GM19438 (cell line): Measurements from ENCODE around the gene LMX1A.

Experiments
- ATAC-seq: cut with Tn5 transposase; IDR thresholded peaks from one replicate; pipeline ENCODE4 v1.9.1; 2021; ENCODE audit warnings: low read depth; ENCODE audit not compliant: unreplicated experiment

LMX1A gene

DNA sequence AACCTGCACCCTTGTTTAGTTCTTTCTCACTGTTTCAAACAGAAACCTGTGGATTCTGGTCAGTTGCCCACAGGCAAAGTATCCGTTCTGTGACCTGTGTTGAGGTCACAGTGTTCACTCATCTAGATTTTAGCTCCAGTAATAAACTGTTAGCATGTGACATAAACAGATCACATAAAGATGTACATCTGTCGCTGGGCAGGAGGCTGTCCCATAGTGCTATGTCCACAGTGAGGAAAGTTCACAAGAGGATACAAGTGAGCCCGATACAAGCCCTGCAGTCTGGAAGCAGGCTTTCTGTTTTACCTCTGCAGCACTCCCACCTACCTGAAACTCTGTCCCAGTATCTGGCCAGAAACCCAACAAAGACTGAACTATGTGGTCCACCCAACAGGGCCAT, 28.4 kb downstream of the LMX1A start:
- no peak for ATAC-seq

- no peak for ATAC-seq
Observed at GRCh38 chr1:165327538-165327937, 29.0 kb downstream of the LMX1A start.

GRCh38 chr1:165325460-165326203, 30.9 kb downstream of the LMX1A start:
- no peak for ATAC-seq

GRCh38 chr1:165324050-165324449, 32.5 kb downstream of the LMX1A start:
- ATAC-seq: no peak

DNA sequence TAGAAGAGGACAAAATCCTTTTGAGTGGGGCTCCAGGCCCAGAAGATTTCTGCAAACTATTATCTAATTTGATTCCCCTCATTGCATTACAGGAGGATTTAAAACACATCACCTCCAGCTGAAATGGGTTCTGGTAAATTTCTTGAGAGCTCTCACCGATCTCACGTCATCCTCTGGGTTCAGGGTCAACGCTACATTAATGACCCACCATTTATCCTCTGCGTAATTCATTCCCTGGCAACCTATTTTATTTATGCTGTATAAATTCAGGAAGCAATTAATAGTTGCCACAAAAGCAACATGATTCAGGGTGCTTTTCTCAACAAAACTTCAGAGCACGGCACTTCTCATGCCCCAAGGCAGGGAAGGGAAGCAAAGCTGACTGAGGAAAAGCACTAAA, 38.9 kb downstream of the LMX1A start:
- no peak for ATAC-seq

DNA sequence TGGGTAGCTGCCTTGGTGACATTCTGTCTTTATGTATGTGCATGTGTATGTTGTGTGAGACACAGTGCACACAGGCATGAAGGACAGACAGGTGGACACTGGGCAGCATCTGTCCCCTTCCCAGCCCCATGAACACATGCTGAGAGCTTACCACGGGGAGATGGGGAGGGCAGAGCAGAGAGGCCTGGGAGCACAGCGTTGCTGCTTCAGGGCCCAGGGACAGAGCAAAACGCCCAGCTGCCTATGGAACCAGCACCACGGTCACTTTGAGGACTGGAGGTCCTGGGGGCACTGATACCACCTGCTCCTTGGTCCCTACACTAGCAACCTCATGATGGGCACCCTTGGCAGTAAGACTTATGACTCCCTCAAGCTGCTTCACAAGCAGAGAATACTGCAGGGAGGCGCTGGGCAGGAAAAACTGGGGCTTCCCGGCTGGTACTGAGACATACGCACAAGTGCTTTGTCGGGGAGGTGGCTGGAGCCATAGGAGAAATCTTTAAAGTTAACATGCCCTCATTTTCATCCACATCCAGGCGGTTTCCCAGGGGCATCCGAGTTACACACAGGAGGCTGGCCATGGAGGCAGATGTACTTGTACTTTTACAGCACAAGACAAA, 40.3 kb downstream of the LMX1A start:
- no peak for ATAC-seq

DNA sequence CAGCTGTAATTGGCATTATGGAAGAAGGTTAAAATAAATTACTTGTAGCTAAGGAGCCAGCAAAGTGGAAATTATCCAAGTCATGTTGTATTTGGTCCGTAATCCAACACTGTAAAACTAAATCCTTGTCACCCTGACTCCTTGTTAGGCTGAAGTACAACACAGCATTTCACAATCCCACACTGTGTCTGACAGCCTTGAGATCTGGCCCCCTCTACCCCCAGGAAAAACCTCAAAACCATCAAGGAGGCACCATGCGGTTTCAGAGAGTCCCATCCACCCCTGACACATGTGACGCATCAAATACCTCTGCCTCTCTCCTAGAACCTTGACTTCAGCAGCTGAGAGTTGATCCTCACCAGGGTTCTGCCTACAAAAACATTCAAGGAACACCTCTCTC, 41.0 kb downstream of the LMX1A start:
- no peak for ATAC-seq

DNA sequence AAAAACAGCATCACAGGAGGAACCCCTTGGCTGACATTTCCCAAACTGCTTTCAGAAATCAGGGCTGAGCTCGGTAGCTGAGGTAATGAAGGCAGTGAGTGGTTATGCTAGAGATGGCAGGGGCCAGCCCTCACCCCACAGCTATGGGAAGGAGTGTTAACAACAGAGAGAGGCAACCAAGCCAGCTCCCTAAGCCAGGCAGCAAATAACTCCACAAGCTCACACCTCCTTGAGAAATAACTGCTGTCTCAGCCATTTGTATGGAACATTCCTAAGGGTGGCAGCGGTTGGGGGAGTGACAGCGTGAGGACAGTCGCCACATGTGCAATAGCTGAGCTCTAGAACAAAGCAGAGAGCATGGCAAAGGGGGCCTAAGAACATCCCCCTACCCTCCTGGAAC, 42.6 kb downstream of the LMX1A start:
- ATAC-seq: no peak

DNA sequence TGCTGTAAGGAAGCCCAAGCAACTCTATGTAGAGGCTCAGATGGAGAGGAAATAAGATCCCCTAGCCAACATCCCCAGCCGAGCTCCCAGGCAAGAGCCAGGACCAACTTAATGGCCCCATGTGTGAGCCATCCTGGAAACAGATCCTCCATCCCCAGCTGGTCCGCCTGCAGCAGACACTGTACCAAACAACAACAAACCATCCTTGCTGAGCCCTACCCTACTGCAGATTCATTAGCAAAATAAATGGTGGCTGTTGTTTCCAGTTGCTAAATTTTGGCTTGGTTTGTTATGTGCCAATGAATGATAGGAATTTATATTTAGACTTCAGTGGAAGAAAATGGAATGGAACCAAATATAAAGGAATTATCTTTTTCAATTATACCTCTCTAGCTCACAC, 43.9 kb downstream of the LMX1A start:
- no peak for ATAC-seq

DNA sequence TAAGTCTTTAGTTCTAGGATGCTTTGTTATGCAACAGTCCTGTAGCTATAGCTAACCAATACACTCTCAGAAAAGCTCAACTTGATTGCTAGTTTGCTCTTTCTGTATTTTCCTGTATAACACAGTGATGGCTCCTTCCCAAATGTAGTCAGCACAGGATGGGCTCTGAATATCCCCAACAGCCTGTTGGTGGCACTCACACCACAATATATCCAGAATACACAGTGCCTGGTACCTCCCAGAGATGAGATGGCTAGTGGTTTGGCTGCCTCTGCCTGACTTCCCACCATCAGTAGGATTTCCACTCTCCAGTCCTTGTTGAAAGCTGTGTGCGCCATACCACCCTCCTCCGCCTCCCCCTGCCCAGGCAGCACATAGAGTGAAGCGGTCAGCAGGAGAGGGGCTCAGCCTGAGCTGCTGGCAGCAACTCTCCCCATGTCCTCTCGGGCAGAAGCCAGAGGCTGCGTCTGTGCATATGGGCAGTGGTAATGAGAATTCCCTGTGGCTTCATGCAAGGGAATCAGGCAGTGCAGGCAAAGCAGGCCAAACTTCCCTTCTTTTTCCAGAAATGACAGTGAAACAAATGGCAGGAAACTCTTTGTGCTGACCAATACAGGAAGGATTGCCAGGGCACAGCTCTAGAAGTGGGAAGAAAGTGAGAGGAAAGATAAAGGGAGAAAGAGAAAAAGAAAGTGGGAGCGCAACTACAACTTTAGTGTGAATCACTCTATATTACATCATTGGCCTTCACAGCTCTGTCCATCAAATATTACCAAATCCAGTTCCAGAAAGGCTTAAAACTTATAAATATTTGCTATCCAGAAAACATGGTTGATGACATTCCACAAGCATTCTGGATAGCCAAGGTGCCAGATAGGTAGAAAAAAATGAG, 49.7 kb downstream of the LMX1A start:
- no peak for ATAC-seq

- no peak for ATAC-seq
Observed at GRCh38 chr1:165303386-165303785, 53.1 kb downstream of the LMX1A start.

DNA sequence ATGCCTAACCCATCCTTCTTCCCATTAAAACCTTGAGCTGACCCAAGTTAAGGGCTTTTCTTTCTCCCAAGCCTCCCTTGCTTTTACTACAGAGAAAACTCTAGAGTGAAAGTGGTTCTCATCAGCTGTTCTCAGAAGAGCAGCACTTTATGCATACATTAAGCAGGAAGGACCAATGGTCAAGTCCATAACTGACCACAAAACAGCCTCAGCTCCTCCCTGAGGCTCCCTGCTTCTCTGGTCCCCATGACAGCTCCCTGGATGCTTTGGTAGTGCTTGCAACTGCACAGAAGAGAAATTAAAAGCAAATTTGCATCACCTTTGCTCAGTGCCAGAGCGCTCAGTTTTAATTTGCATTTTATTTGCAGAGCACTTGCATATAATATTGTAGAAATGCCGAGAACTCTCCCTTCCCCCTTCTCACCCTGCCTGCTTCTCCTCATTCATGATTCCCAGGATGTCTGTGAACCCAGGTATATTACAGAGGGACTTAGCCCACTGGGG, 56.1 kb downstream of the LMX1A start:
- ATAC-seq: no peak

DNA sequence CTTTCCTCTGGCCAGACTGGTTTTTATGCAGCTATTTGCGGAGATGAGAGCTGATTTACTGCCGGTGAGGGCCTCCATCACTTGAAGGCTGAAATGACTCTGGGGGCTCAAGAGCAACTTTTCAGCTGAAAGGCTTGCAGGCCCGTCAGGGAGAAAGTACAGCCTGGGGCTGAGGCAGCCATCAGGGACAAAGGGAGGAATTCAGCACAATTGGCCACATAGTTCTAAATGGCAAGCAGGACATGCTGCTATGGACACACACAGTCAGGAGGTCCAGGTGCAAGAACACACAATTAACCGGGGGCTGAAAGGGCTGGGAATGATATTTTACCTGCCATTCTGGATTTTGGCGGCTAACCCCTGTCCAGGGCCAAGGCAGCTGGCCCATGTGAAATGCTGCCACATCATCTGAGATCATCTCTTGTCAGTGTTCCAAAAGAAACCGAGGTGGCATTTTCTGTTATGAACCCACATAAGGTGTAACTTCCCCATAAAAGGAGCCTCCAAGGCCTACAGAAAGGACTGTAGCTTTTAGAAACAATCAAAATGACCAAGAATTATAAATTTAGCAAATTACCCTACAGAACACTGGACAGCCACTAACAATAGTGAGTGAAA, 58.2 kb downstream of the LMX1A start:
- ATAC-seq: no peak

GRCh38 chr1:165296205-165296604, 60.3 kb downstream of the LMX1A start:
- no peak for ATAC-seq

GRCh38 chr1:165290148-165290547, 66.4 kb downstream of the LMX1A start:
- no peak for ATAC-seq

GRCh38 chr1:165289556-165289955, 67.0 kb downstream of the LMX1A start:
- no peak for ATAC-seq

- ATAC-seq: no peak
Observed at GRCh38 chr1:165288350-165289120, 68.0 kb downstream of the LMX1A start.

DNA sequence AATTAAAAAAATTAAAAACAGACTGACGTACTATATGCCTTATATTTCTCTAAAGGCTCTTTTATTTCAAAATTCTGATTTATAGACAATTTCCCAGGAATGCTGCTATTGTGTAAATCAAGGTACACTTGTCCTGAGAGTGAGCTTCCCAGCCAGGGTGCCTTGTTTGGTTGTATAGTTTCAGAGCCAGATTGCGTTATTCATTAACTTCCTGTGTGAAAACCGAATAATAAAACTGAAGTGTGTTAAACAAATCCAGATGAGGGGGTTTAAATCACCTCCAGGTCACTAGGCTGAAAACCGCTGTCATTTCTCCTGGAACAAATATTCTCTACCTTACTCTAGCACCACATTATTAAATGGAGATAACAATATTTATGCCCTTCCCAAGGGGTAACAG, 68.7 kb downstream of the LMX1A start:
- ATAC-seq: no peak

DNA sequence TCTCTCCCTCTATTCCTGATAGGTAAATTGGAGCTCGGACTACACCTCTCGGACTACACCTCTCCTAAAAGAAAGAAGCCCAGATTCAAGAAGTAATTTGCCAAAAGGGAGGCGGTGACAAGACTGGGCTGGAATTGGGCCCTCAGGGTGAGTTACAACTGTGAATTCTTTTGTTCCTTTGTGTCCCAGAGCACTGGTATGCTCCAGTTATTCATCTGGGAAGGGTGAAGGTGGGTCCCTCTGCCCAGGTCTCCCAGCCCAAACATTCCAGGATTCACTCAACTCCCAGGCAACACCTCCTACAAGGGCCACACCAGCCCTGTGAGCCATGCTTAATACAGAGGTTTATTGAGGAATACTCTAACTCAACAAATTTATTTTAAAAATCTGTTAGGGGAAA, 69.2 kb downstream of the LMX1A start:
- no peak for ATAC-seq

- no peak for ATAC-seq
Observed at GRCh38 chr1:165284454-165284853, 72.1 kb downstream of the LMX1A start.
